Hematopoietic multipotent progenitor cell treated with erythropoietin and hydrocortisone succinate and interleukin-3 and kit ligand, for 15 days (in vitro differentiated cells): ENCODE data around the gene ABCD1.
"Not testable (repeated sequence)": the region's sequence is repeated elsewhere in the genome, so short reads cannot be mapped to it uniquely, and the experiment has no call there.

Source experiments
- DNase-seq: peaks from one replicate; pipeline ENCODE4 v3.0.0-alpha.2; 2015; ENCODE audit warnings: low spot score

ABCD1 gene

GRCh38 chrX:153724252-153725038 is at the start of gene ABCD1, which contains the start of gene BCAP31:
Gene ABCD1 (plus strand): TSS chrX:153724856. CDS start chrX:153725267, 411 bp downstream.
Gene BCAP31 (minus strand): TSS chrX:153724387. CDS start chrX:153723244, 1,143 bp downstream.
- peak; percentile 91 for DNase-seq

DNA sequence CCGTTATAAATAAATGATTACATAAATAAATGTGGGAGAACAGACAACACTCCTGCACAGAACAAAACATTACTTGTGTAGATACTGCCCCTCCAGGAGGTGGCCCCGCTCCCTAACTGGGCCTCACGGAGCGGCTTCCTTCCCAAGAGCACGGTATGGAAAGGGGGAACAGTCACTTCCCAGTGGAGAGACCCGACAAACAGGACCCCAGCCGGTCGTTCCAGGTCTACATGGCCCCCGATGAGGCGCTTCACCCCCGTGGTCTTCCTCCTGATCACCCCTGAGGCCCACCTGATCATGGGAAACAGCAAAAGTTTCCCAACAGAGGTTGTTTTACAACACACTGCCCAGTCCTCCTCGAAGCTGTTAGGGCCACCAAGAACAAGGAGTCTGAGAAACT is 43.5 kb upstream of the ABCD1 start:
- no peak for DNase-seq

DNA sequence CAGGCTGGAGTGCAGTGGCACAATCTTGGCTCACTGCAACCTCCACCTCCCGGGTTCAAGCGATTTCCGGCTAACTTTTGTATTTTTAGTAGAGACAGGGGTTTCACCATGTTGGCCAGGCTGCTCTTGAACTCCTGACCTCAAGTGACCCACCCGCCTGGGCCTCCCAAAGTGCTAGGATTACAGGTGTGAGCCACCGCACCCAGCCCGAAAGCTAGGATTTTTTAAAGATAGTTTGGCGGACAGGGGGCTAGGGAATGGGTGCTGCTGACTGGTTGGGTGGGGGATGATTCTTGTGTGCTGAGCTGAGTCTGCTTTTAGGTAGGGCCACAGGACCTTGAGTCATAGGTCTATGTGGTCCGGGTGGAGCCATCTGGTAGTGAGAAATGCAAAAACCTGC is 41.2 kb upstream of the ABCD1 start:
- DNase-seq = not testable (repeated sequence)

DNA sequence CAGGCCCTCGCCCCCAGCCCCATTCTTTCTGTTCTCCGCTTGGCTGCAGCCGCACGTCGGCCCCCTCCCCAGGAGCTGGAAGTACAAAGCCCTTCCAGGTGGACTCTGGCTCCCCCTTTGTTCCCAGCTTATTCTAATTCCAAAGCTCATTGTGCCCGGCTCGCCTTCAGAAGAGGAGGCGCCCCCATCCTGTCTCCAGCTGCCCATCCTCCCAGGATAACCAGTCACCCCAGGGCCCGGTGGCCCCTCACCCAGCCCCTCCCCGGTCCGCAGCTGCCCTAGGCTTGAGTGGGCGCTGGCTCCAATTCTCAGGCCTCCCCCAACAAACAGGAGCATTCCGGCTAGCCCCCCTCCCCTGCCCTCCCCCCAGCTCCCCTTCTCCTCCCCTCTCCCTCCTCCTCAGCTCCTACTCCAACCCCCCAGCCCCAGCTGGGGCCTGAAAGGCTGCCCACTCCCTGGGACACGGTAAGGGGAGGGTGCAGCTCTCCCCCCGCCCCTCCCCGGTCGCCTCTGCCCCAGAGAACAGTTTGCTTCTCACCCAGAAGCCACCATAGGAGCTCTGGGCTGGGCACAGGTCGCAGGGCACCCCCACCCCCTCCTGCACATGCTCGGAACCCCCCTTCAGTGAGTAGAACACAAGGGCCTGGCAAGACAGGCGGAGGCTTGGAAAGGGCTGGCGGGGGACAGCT is 40.0 kb upstream of the ABCD1 start:
- DNase-seq = no peak

- DNase-seq = no peak
Observed at GRCh38 chrX:153685156-153685536, 39.5 kb upstream of the ABCD1 start.

- DNase-seq = no peak
Observed at GRCh38 chrX:153685751-153686696, 38.6 kb upstream of the ABCD1 start.

GRCh38 chrX:153686711-153687110 is 37.9 kb upstream of the ABCD1 start:
- DNase-seq = no peak

DNA sequence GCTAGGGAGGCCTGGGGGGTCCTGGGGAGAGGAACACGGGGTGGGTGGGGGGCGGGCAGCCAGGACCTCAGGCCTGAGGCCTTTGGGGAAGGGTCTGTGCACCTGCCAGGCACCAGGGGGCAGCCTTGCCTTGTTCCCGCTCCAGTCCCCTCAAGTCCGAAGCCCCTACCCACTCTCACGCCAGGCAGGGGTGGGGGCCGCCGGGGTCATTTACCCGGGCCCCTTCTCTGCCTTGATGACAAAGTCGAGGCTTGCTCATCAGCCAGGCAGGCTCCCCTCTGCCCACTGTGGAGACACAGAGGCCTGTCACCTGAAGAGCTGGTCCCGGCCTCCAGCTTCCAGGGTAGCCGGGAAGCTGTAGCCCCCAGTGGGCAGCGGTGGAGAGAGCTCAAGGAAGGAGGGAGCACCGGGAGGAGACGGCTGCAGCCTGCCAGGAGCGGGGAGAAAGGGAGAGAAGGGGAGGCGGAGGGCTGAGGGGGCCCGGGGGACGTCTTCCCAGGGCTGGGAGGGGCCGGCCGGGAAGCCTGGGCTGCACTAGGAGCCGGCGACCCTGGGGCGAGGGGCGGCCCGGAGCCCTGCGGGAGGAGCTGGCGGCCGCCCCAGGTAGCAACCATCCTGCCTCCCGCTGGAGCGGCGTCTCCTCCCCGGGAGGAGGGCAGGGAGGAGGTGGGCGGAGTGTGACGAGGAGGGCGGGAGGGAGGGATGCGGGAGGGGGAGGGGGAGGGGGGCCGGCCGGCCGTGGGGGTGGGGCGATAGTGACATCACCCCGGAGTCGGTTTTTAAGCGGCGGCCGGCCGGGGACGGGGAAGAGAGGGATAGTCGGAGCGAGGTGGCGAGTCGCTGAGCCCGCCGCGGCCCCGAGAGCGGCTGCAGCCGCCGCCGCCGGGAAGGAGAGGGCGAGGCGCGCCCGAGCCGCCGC is 37.3 kb upstream of the ABCD1 start, which contains the start of gene SLC6A8:
SLC6A8 (plus strand) TSS at position 806 of the 919 bp plus-strand sequence. CDS start 649 bp downstream, outside the sequence.
- DNase-seq = peak; percentile 76

- DNase-seq = peak; percentile 5
Observed at GRCh38 chrX:153688071-153688470, 36.6 kb upstream of the ABCD1 start.

DNA sequence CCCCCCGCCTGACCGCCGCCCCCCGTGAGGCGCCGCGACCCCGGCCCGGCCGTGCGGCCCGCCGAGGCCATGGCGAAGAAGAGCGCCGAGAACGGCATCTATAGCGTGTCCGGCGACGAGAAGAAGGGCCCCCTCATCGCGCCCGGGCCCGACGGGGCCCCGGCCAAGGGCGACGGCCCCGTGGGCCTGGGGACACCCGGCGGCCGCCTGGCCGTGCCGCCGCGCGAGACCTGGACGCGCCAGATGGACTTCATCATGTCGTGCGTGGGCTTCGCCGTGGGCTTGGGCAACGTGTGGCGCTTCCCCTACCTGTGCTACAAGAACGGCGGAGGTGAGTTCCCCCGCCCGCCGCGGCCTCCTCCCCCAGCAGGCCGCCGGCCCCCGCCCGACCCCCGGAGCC is 36.1 kb upstream of the ABCD1 start:
- no peak for DNase-seq

- DNase-seq = no peak
Observed at GRCh38 chrX:153688911-153689590, 35.6 kb upstream of the ABCD1 start.

DNA sequence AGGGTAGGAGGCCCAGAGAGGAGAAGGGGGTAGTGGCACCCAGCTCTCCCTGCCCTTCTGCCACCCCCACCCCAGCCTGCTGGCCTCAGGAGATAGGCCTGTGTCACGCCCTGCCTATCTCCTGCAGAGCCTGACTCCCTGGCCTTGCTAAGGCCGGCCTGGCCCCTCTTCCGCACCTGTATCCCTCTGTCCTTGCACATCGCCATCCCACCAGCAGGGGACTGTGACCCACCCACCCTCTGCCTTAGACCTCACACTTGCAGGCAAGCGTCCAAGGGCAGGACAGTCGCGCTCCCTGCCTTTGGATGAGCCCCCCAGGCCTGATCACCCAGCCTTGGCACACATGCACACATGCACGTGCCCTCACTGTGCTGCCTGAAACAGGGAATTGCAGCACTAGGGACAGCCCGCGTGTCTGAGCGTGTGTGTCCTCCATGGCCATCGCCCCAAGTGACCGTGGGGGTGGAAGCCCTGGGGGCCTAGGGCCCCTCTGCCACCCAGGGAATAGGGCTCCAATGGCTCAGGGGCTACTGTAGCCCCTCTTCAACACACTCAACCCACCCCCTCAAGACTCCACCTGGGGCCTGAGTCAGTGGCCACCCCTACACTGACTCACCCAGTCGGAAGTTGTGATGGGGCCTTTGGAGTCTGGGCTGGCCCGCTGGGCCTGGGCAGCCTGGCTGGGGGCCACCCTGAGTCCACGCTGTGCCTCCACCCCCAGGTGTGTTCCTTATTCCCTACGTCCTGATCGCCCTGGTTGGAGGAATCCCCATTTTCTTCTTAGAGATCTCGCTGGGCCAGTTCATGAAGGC is 34.8 kb upstream of the ABCD1 start:
- DNase-seq = peak; percentile 78

GRCh38 chrX:153690466-153690865 is 34.2 kb upstream of the ABCD1 start:
- no peak for DNase-seq

DNA sequence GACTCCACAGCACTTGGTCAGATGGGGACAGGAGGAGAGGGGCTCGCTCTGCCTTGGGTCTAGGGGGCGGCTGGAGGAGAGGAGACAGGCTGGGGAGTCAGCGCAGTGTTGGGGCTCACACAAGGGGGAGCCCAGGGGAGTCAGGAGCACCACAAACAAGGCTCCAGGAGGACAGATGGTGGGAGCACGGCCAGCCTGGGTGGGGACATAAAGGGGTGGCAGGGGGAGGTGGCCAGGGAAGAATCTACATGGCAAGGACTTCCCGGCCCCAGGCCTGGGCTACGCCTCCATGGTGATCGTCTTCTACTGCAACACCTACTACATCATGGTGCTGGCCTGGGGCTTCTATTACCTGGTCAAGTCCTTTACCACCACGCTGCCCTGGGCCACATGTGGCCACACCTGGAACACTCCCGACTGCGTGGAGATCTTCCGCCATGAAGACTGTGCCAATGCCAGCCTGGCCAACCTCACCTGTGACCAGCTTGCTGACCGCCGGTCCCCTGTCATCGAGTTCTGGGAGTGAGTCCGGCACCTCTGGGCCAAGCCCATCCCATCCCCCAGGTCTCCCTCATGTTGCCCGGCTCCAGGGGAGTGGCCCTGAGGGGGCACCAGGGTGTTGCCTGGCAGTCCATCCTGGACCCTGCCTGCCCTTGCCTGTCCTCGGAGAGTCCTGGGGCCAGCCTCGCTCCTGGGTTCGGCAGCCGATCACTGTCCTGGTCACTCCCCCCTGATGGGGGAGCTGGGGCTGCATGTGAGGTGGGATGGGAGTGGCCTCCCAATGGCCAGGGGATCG is 33.4 kb upstream of the ABCD1 start:
- DNase-seq = not testable (repeated sequence)

GRCh38 chrX:153692003-153692402 is 32.7 kb upstream of the ABCD1 start:
- no peak for DNase-seq

DNA sequence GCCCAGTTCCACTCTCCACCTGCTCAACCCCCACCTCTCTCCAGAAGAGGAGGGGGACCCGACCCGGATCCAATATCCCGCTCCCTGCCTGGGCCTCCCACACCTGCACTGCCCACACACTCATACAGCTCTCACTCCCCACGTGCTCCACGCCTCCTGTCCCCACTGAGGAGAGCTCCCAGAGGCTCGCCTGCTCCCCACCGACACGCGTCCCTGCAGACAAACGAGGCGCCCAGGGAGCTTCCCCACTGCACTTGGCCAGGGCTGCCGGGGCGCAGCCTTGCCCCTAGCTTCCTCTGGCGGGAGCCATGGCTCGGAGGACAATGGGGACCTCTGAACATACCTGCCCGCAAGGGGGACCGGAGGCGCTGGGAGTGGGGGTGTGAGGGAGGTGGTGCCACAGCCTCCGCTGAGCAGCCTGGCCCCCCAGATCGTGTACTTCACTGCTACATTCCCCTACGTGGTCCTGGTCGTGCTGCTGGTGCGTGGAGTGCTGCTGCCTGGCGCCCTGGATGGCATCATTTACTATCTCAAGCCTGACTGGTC is 32.0 kb upstream of the ABCD1 start:
- no peak for DNase-seq

- DNase-seq = no peak
Observed at GRCh38 chrX:153693216-153694086, 31.2 kb upstream of the ABCD1 start.
